GM11168 (cell line): ENCODE measurements around the gene PRDM12.

Source experiments
- in situ Hi-C: fragments of 300-500 bp; cut with MboI; formaldehyde crosslinking; loops from one replicate; pipeline ENCODE4 v1.12.0; 2022; ENCODE audit warnings: low sequenced_read_pairs; ENCODE audit not compliant: unreplicated experiment

PRDM12 gene

GRCh38 chr9:130685104-130685503, 20.7 kb downstream of the PRDM12 start:
- in situ Hi-C loops: loop anchor here (10.0 kb wide), 1 partner anchor 210 kb away; no protein-coding TSS in a partner anchor

- in situ Hi-C loops: loop anchor here (10.0 kb wide), 1 partner anchor 211 kb away; no protein-coding TSS in a partner anchor
Observed at GRCh38 chr9:130685945-130686344, 21.6 kb downstream of the PRDM12 start.

- in situ Hi-C loops: loop anchor here (10.0 kb wide), 1 partner anchor 213 kb away; no protein-coding TSS in a partner anchor
Observed at GRCh38 chr9:130687615-130688014, 23.2 kb downstream of the PRDM12 start.

- in situ Hi-C loops: loop anchor here (10.0 kb wide), 1 partner anchor 213 kb away; no protein-coding TSS in a partner anchor
Observed at GRCh38 chr9:130688072-130688471, 23.7 kb downstream of the PRDM12 start.

- in situ Hi-C loops: loop anchor here (10.0 kb wide), 1 partner anchor 215 kb away; no protein-coding TSS in a partner anchor
Observed at GRCh38 chr9:130689572-130689936, 25.2 kb downstream of the PRDM12 start.

GRCh38 chr9:130689937-130690700, 25.7 kb downstream of the PRDM12 start:
- in situ Hi-C loops: loop anchor here (10.0 kb wide), 1 partner anchor 215 kb away; no protein-coding TSS in a partner anchor

GRCh38 chr9:130692321-130692720, 27.9 kb downstream of the PRDM12 start:
- in situ Hi-C loops: no loop called here

GRCh38 chr9:130693101-130693425, 28.7 kb downstream of the PRDM12 start:
- in situ Hi-C loops: no loop called here

- in situ Hi-C loops: no loop called here
Observed at GRCh38 chr9:130693426-130694191, 29.2 kb downstream of the PRDM12 start, which contains the start of gene EXOSC2. Gene EXOSC2 (plus strand): TSS chr9:130693780. CDS start chr9:130693792, 12 bp downstream.

- in situ Hi-C loops: no loop called here
Observed at GRCh38 chr9:130694205-130694604, 29.8 kb downstream of the PRDM12 start.

GRCh38 chr9:130696139-130696650, 31.8 kb downstream of the PRDM12 start:
- in situ Hi-C loops: no loop called here

GRCh38 chr9:130696996-130697395, 32.6 kb downstream of the PRDM12 start:
- in situ Hi-C loops: no loop called here

- in situ Hi-C loops: no loop called here
Observed at GRCh38 chr9:130698514-130698913, 34.1 kb downstream of the PRDM12 start.

GRCh38 chr9:130699047-130699446, 34.7 kb downstream of the PRDM12 start:
- in situ Hi-C loops: no loop called here

- in situ Hi-C loops: loop anchor here (10.0 kb wide), 1 partner anchor 163 kb away; no protein-coding TSS in a partner anchor
Observed at GRCh38 chr9:130701059-130702022, 36.9 kb downstream of the PRDM12 start.

GRCh38 chr9:130703501-130703900, 39.1 kb downstream of the PRDM12 start:
- in situ Hi-C loops: loop anchor here (10.0 kb wide), 1 partner anchor 161 kb away; no protein-coding TSS in a partner anchor

- in situ Hi-C loops: loop anchor here (10.0 kb wide), 1 partner anchor 157 kb away; no protein-coding TSS in a partner anchor
Observed at GRCh38 chr9:130707225-130707976, 43.0 kb downstream of the PRDM12 start.

- in situ Hi-C loops: loop anchor here (10.0 kb wide), 1 partner anchor 234 kb away; no protein-coding TSS in a partner anchor
Observed at GRCh38 chr9:130710822-130711352, 46.5 kb downstream of the PRDM12 start.
